SK-N-MC (cell line): Measurements from ENCODE around the gene API5.

Experiments
- EZH2 ChIP-seq: fragments of 200-600 bp; sonication (generic); IDR thresholded peaks from one replicate; pipeline ENCODE4 v1.6.1; 2017; ENCODE audit warnings: antibody characterized with exemption
- POLR2AphosphoS5 ChIP-seq: IDR thresholded peaks from 2 replicates; pipeline ENCODE4 v1.6.1; 2012; ENCODE audit warnings: mild to moderate bottlenecking, low read depth, low read length, borderline replicate concordance

- TF ChIP-seq EZH2 (no peak), POLR2AphosphoS5 (no peak)
These were observed 16.2 kb downstream of the API5 start for GRCh38 chr11:43327987-43328386.
